K562 (cell line): ENCODE data around the gene SYNJ2. TPM values are rescaled to one million over a fixed set of nuclear protein-coding genes. Genes with fewer than 3 reads are reported as not detected.

ENCODE experiments used
- BACH1 ChIP-seq: fragments of 200-800 bp; sonication (Bioruptor generic); IDR thresholded peaks from 2 replicates; pipeline ENCODE4 v1.6.1; 2016; ENCODE audit warnings: missing genetic modification characterization, missing compliant biosample characterization
- ELF1 ChIP-seq: fragments of 200-800 bp; sonication (Bioruptor generic); IDR thresholded peaks from 2 replicates; pipeline ENCODE4 v1.6.1; 2016; ENCODE audit warnings: missing genetic modification characterization, missing compliant biosample characterization
- GABPB1 ChIP-seq: sonication (generic); formaldehyde crosslinking; IDR thresholded peaks from 2 replicates; pipeline ENCODE4 v1.8.0; 2022; ENCODE audit warnings: mild to moderate bottlenecking, missing genetic modification reagents
- NCOA4 ChIP-seq: fragments of 450-650 bp; IDR thresholded peaks from 2 replicates; pipeline ENCODE4 v1.6.1; 2018; ENCODE audit warnings: mild to moderate bottlenecking; ENCODE audit not compliant: partially characterized antibody
- NFE2L1 ChIP-seq: fragments of 450-650 bp; IDR thresholded peaks from 2 replicates; pipeline ENCODE4 v1.6.1; 2016; ENCODE audit warnings: missing genetic modification characterization, low read depth, mild to moderate bottlenecking, missing compliant biosample characterization, moderate library complexity, borderline replicate concordance
- OTX1 ChIP-seq: fragments of 450-650 bp; formaldehyde crosslinking; IDR thresholded peaks from 2 replicates; pipeline ENCODE4 v1.4.0; 2022; ENCODE audit warnings: mild to moderate bottlenecking
- PCBP1 ChIP-seq: fragments of 200-400 bp; formaldehyde crosslinking; IDR thresholded peaks from 2 replicates; pipeline ENCODE4 v1.6.1; 2018; ENCODE audit warnings: mild to moderate bottlenecking, low read depth, low read length; ENCODE audit not compliant: poor library complexity, severe bottlenecking
- SIN3B ChIP-seq: fragments of 450-650 bp; IDR thresholded peaks from 2 replicates; pipeline ENCODE4 v1.6.1; 2017; ENCODE audit warnings: low read depth, mild to moderate bottlenecking, moderate library complexity
- TRIM28 ChIP-seq: fragments of 450-650 bp; IDR thresholded peaks from 2 replicates; pipeline ENCODE4 v1.6.1; 2017
- ZBTB17 ChIP-seq: fragments of 450-650 bp; formaldehyde crosslinking; IDR thresholded peaks from 2 replicates; pipeline ENCODE4 v1.4.0; 2020; ENCODE audit warnings: mild to moderate bottlenecking
- ZNF431 ChIP-seq: sonication (generic); formaldehyde crosslinking; IDR thresholded peaks from 2 replicates; pipeline ENCODE4 v1.8.0; 2022; ENCODE audit warnings: mild to moderate bottlenecking, missing genetic modification reagents
- polyA plus RNA-seq, 8 experiments: library from polyadenylated mRNA; depleted of rRNA in 4 of 8; stranded (reverse) in 5 of 8; unstranded in 3 of 8; fragments of >200 nt; fragmentation: Nextera tagmentation in 2 of 8; fragmentation: Illumina TruSeq in 1 of 8; extraction: Ambion mirVana in 2 of 8; extraction: Trizol in 1 of 8; gene quantifications; 2 replicates each; pipeline versions ENCODE4 v1.2.1 to v1.2.3, GENCODE V29; 2011 to 2014; ENCODE audit warnings: inconsistent platforms in 1 of 8, missing spikeins in 1 of 8
- total RNA-seq, 7 experiments: library from RNA; depleted of rRNA in 6 of 7; stranded (reverse); fragments of >200 nt in 6 of 7; fragmentation: Illumina TruSeq in 2 of 7; extraction: Trizol in 2 of 7; gene quantifications; 2 replicates each; pipeline versions ENCODE4 v1.2.1 to v1.2.3, GENCODE V29; 2011 to 2021; ENCODE audit warnings: low replicate concordance in 1 of 7
- TF ChIP-seq, protein P1 (sequence below): fragments of 250-450 bp; sonication (Bioruptor Pico); IDR thresholded peaks from 2 replicates; pipeline ENCODE4 v1.6.1; 2021; ENCODE audit warnings: mild to moderate bottlenecking
- TF ChIP-seq, protein P2 (sequence below), 2 experiments: fragments of 450-650 bp in 1 of 2; IDR thresholded peaks; 2 replicates each; pipeline ENCODE4 v1.6.1; 2011 to 2017; ENCODE audit warnings: low read depth in 2 of 2, antibody characterized with exemption in 1 of 2, borderline replicate concordance in 1 of 2, low read length in 1 of 2, mild to moderate bottlenecking in 1 of 2, mixed read lengths in 1 of 2; ENCODE audit not compliant: control insufficient read depth in 1 of 2
- TF ChIP-seq, protein P3 (sequence below), 3 experiments: fragments of 200-800 bp in 1 of 3; fragments of 250-450 bp in 1 of 3; fragments of 450-650 bp in 1 of 3; sonication (Bioruptor Pico) in 1 of 3; sonication (Bioruptor generic) in 1 of 3; formaldehyde crosslinking in 1 of 3; IDR thresholded peaks; 2 replicates each; pipeline versions ENCODE4 v1.6.1 to v1.8.0; 2016 to 2022; ENCODE audit warnings: mild to moderate bottlenecking in 2 of 3, missing genetic modification characterization in 2 of 3, missing compliant biosample characterization in 1 of 3, moderate library complexity in 1 of 3
- TF ChIP-seq, protein P4 (sequence below): fragments of 250-450 bp; sonication (Bioruptor Pico); IDR thresholded peaks from 2 replicates; pipeline ENCODE4 v1.4.0; 2020; ENCODE audit warnings: mild to moderate bottlenecking, moderate library complexity
- TF ChIP-seq, protein P5 (sequence below): fragments of 250-450 bp; sonication (Bioruptor Pico); IDR thresholded peaks from 2 replicates; pipeline ENCODE4 v1.9.0; 2021; ENCODE audit warnings: mild to moderate bottlenecking

Gene SYNJ2
- total and polyA plus RNA-seq, 9 of the 15 experiments (the other 6 are each of a cell fraction or from before 2014, with no cell fraction given), result 3.0 to 27.7 (median 17.8) TPM

DNA sequence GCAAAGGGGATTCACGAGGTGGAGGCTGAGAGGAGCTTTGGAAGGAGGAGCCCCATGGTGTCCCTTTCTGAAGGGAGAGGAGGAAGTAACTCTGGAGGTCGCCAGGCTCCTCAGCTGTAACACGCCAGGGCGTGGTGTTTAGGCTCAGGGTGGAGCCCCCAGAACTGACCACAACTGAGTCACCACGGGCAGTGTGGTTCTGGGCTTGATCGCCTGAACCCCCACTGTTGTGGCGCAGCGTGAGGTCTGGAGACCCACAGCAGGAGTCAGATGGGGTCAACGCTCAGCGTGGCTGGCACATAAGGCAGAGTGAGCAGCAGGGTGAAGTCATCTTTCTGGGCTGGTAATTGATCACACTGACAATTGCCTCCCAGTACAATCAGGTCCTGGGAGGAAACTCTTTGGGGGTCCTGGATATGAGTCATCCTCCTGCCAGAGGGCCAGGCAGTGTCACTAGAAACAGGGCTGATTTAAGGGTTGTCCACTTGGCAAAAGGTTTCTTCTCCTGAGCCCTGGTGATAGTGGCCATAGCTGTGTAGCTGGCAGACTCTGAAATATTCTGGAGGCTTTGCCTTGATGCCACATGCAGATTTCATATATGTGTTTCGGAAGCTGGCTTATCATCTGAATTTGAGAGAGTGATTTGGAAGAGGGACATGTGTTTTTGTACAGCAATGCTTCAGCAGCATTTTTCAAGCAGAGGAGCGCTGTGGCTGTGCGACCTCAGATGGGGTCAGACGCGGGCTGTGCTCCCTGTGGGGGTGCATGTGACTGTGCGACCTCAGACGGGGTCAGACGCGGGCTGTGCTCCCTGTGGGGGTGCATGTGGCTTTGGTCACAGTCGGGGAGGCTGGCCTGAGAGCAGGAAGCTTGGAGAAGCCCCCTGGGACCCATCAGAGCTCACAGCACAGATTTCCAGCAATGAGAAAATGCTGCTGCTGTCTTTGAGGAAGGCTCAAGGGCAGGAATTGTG, 50.0 kb downstream of the SYNJ2 start (continued):
- TF ChIP-seq OTX1 (CRISPR knock-in tag), result no peak; the same call in 1 of the 2 replicates
- no peak for TF ChIP-seq NCOA4
- no peak for TF ChIP-seq PCBP1
- no peak for TF ChIP-seq TRIM28
- TF ChIP-seq, protein P1, sequence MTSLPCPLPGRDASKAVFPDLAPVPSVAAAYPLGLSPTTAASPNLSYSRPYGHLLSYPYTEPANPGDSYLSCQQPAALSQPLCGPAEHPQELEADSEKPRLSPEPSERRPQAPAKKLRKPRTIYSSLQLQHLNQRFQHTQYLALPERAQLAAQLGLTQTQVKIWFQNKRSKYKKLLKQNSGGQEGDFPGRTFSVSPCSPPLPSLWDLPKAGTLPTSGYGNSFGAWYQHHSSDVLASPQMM, result no peak
- TF ChIP-seq, protein P2, sequence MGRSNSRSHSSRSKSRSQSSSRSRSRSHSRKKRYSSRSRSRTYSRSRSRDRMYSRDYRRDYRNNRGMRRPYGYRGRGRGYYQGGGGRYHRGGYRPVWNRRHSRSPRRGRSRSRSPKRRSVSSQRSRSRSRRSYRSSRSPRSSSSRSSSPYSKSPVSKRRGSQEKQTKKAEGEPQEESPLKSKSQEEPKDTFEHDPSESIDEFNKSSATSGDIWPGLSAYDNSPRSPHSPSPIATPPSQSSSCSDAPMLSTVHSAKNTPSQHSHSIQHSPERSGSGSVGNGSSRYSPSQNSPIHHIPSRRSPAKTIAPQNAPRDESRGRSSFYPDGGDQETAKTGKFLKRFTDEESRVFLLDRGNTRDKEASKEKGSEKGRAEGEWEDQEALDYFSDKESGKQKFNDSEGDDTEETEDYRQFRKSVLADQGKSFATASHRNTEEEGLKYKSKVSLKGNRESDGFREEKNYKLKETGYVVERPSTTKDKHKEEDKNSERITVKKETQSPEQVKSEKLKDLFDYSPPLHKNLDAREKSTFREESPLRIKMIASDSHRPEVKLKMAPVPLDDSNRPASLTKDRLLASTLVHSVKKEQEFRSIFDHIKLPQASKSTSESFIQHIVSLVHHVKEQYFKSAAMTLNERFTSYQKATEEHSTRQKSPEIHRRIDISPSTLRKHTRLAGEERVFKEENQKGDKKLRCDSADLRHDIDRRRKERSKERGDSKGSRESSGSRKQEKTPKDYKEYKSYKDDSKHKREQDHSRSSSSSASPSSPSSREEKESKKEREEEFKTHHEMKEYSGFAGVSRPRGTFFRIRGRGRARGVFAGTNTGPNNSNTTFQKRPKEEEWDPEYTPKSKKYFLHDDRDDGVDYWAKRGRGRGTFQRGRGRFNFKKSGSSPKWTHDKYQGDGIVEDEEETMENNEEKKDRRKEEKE (IDR thresholded peaks at IDR 0.05; ENCODE audit: borderline replicate concordance in 1 of 2, control insufficient read depth in 1 of 2, low read depth in 2 of 2, low read length in 1 of 2), result no peak
- TF ChIP-seq, protein P3, sequence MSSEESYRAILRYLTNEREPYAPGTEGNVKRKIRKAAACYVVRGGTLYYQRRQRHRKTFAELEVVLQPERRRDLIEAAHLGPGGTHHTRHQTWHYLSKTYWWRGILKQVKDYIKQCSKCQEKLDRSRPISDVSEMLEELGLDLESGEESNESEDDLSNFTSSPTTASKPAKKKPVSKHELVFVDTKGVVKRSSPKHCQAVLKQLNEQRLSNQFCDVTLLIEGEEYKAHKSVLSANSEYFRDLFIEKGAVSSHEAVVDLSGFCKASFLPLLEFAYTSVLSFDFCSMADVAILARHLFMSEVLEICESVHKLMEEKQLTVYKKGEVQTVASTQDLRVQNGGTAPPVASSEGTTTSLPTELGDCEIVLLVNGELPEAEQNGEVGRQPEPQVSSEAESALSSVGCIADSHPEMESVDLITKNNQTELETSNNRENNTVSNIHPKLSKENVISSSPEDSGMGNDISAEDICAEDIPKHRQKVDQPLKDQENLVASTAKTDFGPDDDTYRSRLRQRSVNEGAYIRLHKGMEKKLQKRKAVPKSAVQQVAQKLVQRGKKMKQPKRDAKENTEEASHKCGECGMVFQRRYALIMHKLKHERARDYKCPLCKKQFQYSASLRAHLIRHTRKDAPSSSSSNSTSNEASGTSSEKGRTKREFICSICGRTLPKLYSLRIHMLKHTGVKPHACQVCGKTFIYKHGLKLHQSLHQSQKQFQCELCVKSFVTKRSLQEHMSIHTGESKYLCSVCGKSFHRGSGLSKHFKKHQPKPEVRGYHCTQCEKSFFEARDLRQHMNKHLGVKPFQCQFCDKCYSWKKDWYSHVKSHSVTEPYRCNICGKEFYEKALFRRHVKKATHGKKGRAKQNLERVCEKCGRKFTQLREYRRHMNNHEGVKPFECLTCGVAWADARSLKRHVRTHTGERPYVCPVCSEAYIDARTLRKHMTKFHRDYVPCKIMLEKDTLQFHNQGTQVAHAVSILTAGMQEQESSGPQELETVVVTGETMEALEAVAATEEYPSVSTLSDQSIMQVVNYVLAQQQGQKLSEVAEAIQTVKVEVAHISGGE (CRISPR knock-in tag; IDR thresholded peaks at IDR 0.05), result no peak
- TF ChIP-seq, protein P4, sequence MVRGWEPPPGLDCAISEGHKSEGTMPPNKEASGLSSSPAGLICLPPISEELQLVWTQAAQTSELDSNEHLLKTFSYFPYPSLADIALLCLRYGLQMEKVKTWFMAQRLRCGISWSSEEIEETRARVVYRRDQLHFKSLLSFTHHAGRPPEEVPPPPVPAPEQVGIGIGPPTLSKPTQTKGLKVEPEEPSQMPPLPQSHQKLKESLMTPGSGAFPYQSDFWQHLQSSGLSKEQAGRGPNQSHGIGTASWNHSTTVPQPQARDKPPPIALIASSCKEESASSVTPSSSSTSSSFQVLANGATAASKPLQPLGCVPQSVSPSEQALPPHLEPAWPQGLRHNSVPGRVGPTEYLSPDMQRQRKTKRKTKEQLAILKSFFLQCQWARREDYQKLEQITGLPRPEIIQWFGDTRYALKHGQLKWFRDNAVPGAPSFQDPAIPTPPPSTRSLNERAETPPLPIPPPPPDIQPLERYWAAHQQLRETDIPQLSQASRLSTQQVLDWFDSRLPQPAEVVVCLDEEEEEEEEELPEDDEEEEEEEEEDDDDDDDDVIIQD (CRISPR knock-in tag), result no peak
- TF ChIP-seq ZNF431 (CRISPR knock-in tag), result no peak
- TF ChIP-seq, protein P5, sequence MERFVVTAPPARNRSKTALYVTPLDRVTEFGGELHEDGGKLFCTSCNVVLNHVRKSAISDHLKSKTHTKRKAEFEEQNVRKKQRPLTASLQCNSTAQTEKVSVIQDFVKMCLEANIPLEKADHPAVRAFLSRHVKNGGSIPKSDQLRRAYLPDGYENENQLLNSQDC (CRISPR knock-in tag), result no peak
- peak; percentile 36; the same call in 1 of the 2 replicates for TF ChIP-seq GABPB1 (CRISPR knock-in tag)
- no peak for TF ChIP-seq BACH1 (tag)
- no peak for TF ChIP-seq NFE2L1
- TF ChIP-seq ZBTB17, result peak; percentile 44
- no peak for TF ChIP-seq SIN3B
- peak; percentile 28; the same call in 1 of the 2 replicates for TF ChIP-seq ELF1
